HEK293 (cell line): Measurements from ENCODE around the gene TRIM62.

Source experiments
- RBAK ChIP-seq: fragments of 450-650 bp; formaldehyde crosslinking; IDR thresholded peaks from 2 replicates; pipeline ENCODE4 v1.5.1; 2016; ENCODE audit warnings: missing biosample characterization, missing genetic modification characterization
- SP2 ChIP-seq: fragments of 450-650 bp; formaldehyde crosslinking; IDR thresholded peaks from 2 replicates; pipeline ENCODE4 v1.5.1; 2016; ENCODE audit warnings: missing biosample characterization, missing genetic modification characterization
- ZNF138 ChIP-seq: fragments of 450-650 bp; formaldehyde crosslinking; IDR thresholded peaks from 2 replicates; pipeline ENCODE4 v1.5.1; 2016; ENCODE audit warnings: missing biosample characterization, missing genetic modification characterization, borderline replicate concordance
- ZNF239 ChIP-seq: fragments of 450-650 bp; formaldehyde crosslinking; IDR thresholded peaks from 2 replicates; pipeline ENCODE4 v1.5.1; 2016; ENCODE audit warnings: missing biosample characterization, missing genetic modification characterization
- ZNF274 ChIP-seq, 2 experiments: fragments of 200-500 bp in 1 of 2; fragments of 450-650 bp in 1 of 2; sonication (Bioruptor generic) in 1 of 2; formaldehyde crosslinking in 1 of 2; IDR thresholded peaks; 2 replicates each; pipeline versions ENCODE4 v1.5.1 to v1.6.1; 2014 to 2016; ENCODE audit warnings: borderline replicate concordance in 1 of 2, inconsistent platforms in 1 of 2, low read length in 1 of 2, missing biosample characterization in 1 of 2, missing genetic modification characterization in 1 of 2
- ZNF302 ChIP-seq: fragments of 450-650 bp; formaldehyde crosslinking; IDR thresholded peaks from 2 replicates; pipeline ENCODE4 v1.5.1; 2016; ENCODE audit warnings: missing biosample characterization, missing genetic modification characterization, low read depth
- TF ChIP-seq, protein P1 (sequence below): fragments of 450-650 bp; formaldehyde crosslinking; IDR thresholded peaks from 2 replicates; pipeline ENCODE4 v1.5.1; 2016; ENCODE audit warnings: missing biosample characterization, missing genetic modification characterization

DNA sequence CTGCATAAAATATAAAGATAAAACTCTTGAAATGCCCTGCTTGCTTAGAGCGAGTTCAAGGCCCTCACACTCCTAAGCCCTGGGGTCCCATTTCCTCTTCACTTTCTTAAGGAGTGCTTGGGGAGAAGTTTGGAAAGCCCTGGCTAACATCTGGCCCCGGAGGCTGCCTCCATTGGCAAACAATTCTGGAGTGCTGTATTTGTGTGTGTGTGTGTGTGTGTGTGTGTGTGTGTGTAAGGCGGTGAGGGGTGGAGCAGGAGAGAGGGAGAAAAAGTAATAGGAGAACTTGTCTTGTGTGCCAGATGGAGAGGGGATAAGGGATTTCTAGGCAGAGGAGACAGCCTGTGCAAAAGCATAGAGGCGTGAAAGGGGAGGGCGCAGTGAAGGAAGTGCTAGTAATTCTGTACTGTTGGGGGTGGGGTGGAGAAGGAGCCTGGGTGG is 578 bp upstream of the TRIM62 start:
- TF ChIP-seq, protein P1, sequence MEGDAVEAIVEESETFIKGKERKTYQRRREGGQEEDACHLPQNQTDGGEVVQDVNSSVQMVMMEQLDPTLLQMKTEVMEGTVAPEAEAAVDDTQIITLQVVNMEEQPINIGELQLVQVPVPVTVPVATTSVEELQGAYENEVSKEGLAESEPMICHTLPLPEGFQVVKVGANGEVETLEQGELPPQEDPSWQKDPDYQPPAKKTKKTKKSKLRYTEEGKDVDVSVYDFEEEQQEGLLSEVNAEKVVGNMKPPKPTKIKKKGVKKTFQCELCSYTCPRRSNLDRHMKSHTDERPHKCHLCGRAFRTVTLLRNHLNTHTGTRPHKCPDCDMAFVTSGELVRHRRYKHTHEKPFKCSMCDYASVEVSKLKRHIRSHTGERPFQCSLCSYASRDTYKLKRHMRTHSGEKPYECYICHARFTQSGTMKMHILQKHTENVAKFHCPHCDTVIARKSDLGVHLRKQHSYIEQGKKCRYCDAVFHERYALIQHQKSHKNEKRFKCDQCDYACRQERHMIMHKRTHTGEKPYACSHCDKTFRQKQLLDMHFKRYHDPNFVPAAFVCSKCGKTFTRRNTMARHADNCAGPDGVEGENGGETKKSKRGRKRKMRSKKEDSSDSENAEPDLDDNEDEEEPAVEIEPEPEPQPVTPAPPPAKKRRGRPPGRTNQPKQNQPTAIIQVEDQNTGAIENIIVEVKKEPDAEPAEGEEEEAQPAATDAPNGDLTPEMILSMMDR (tag by site-specific recombination) = no peak
- TF ChIP-seq SP2 (tag by site-specific recombination) (no peak; the same call in 1 of the 2 replicates), ZNF239 (tag by site-specific recombination) (no peak), ZNF302 (no peak), RBAK (tag by site-specific recombination) (no peak), ZNF138 (tag by site-specific recombination) (no peak), ZNF274 (IDR thresholded peaks at IDR 0.05; ENCODE audit: low read length) (no peak), ZNF274 (tag by site-specific recombination; IDR thresholded peaks at IDR 0.05; ENCODE audit: borderline replicate concordance) (no peak)
